ENCODE measurements around the gene CYB5RL. TPM values are rescaled to one million over a fixed set of nuclear protein-coding genes. Genes with fewer than 3 reads are reported as not detected.

The CYB5RL gene
- total RNA-seq, 4 donors from 2014 or later, result 1.9 to 5.1 (median 3.6) TPM

DNA sequence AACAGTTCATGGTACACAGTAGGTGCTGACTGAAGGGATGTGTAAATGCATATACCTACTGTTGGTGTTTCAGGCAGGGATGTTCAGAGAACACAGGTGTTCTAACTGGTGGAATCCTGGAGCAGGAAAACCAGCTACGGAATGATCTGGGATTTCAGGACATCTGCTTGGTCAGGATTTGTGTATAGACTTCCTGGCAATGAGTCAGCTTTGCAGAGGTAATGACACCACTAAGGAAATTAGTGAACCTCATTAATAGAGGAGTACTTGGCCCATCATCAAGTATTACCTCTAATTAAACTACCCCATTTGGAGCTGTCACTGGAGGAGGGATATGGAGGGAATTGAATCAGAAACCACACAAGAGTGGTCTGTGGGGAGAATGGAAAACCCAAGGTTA is 7.5 kb upstream of the CYB5RL start:
- Histone ChIP-seq H3K4me3 (no peak overlapping the region), H3K27me3 (no peaks in the 10 kb centered on the region), H3K4me1 (peaks cover 0 to 2% (median 0%) of the 10 kb centered on the region in 4 donors), H3K36me3 (peaks cover 0 to 43% (median 21%) of the 10 kb centered on the region in 4 donors), H3K9me3 (no peaks in the 10 kb centered on the region), H3K27ac (no peak overlapping the region)
- in situ Hi-C loops (cut with MboI; ENCODE audit: low pct_ligation_motif_present in 1 of 4, low pct_unique_long_range_greater_than_20kb in 1 of 4, low sequenced_read_pairs in 3 of 4) (no loop called here), intact Hi-C loops (cut with DNase I; ENCODE audit: low total_unique reads) (no loop called here)
- 65 to 100% methylated on average over 1 of the region's 1 CpG for WGBS, 2 donors (ENCODE audit: low coverage in 1 of 2)
- no peak for DNase-seq
- no peak for TF ChIP-seq POLR2AphosphoS5 (IDR thresholded peaks at IDR 0.05)
- no peak for TF ChIP-seq POLR2A (IDR thresholded peaks at IDR 0.05)
- no peak for TF ChIP-seq EP300 (IDR thresholded peaks at IDR 0.05; ENCODE audit: low read depth)
- no peak for TF ChIP-seq CTCF (IDR thresholded peaks at IDR 0.05)

DNA sequence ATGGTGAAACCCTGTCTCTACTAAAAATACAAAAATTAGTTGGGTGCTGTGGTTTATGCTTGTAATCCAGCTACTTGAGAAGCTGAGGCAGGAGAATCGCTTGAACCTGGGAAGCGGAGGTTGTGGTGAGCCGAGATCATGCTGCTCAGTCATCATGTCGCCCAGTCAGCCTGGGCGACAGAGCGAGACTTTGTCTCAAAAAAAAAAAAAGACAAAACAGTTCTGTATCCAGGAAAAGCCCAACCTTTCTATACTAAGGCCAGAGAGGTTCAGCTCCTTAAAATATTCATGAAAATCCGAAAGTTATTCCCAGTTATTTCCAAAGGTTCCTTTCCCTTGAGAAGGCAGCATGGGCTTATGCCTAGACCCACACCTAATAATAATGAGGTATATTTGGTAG is 4.4 kb upstream of the CYB5RL start:
- TF ChIP-seq POLR2A (IDR thresholded peaks at IDR 0.05), result no peak
- TF ChIP-seq POLR2AphosphoS5 (IDR thresholded peaks at IDR 0.05), result no peak
- TF ChIP-seq EP300 (IDR thresholded peaks at IDR 0.05; ENCODE audit: low read depth), result no peak
- no peak for TF ChIP-seq CTCF (IDR thresholded peaks at IDR 0.05)
- Histone ChIP-seq H3K27ac (no peak overlapping the region), H3K27me3 (no peaks in the 10 kb centered on the region), H3K36me3 (peaks cover 0 to 18% (median 7%) of the 10 kb centered on the region in 4 donors), H3K4me3 (no peak overlapping the region), H3K9me3 (no peaks in the 10 kb centered on the region), H3K4me1 (peaks cover 7 to 23% (median 18%) of the 10 kb centered on the region in 4 donors)
- intact Hi-C loops (cut with DNase I; ENCODE audit: low total_unique reads) (loop anchor here (5.0 kb wide), 1 partner anchor 283 kb away; no protein-coding TSS in a partner anchor), in situ Hi-C loops (cut with MboI; ENCODE audit: low pct_ligation_motif_present in 1 of 4, low pct_unique_long_range_greater_than_20kb in 1 of 4, low sequenced_read_pairs in 3 of 4) (no loop called here)
- WGBS, 2 donors (ENCODE audit: low coverage in 1 of 2), result 82 to 95% methylated on average over 2 to 7 of the region's 7 CpGs
- no peak for DNase-seq

GRCh38 chr1:54200519-54200997 is 728 bp upstream of the CYB5RL start:
- H3K4me1 ChIP-seq, result peaks cover 10 to 28% (median 23%) of the 10 kb centered on the region in 4 donors
- in situ Hi-C loops (cut with MboI; ENCODE audit: low pct_ligation_motif_present in 1 of 4, low pct_unique_long_range_greater_than_20kb in 1 of 4, low sequenced_read_pairs in 3 of 4) (no loop called here), intact Hi-C loops (cut with DNase I; ENCODE audit: low total_unique reads) (loop anchor here (5.0 kb wide), 1 partner anchor 287 kb away; no protein-coding TSS in a partner anchor)
- DNase-seq, result no peak
- peak overlapping the region; percentile 80 to 87 (median 82) for H3K27ac ChIP-seq
- H3K27me3 ChIP-seq, result no peaks in the 10 kb centered on the region
- H3K4me3 ChIP-seq, result peak overlapping the region; percentile 84 to 97 (median 90)
- H3K36me3 ChIP-seq, result peaks cover 0 to 6% (median 2%) of the 10 kb centered on the region in 4 donors
- TF ChIP-seq CTCF (IDR thresholded peaks at IDR 0.05) (no peak), EP300 (IDR thresholded peaks at IDR 0.05; ENCODE audit: low read depth) (no peak), POLR2AphosphoS5 (IDR thresholded peaks at IDR 0.05) (no peak), POLR2A (IDR thresholded peaks at IDR 0.05) (no peak)
- H3K9me3 ChIP-seq, result no peaks in the 10 kb centered on the region
- 1% methylated on average over 15 of the region's 15 CpGs; no CpG with 5 or more reads in 1 of the 2 donors for WGBS, 2 donors (ENCODE audit: low coverage in 1 of 2)

DNA sequence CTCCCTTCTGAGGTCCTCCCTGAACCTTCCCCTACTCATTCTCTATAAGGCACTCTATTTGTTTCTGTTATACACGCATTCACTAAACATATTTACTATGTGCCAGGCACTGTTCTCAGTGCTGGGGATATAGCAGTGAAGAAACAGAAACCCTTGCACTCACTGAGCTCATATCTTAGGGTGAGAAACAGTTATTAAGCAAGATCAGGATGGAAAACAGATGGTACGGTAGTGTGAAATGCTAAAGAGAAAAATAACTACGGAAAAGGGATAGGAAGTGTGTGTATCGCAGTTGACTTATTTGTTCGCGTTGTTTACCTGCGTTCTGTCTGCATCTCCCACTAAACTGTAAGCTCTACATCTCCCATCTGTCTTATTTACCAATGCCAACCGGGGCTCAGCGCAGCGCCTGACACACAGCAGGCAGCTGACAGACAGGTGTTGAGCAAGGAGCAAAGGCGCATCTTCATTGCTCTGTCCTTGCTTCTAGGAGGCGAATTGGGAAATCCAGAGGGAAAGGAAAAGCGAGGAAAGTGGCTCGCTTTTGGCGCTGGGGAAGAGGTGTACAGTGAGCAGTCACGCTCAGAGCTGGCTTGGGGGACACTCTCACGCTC is 572 bp downstream of the CYB5RL start:
- Histone ChIP-seq H3K27me3 (no peaks in the 10 kb centered on the region), H3K36me3 (no peaks in the 10 kb centered on the region), H3K9me3 (no peaks in the 10 kb centered on the region), H3K4me1 (peaks cover 10 to 28% (median 23%) of the 10 kb centered on the region in 4 donors), H3K27ac (peak overlapping the region; percentile 80 to 87 (median 82)), H3K4me3 (peak overlapping the region; percentile 51 to 97 (median 90))
- intact Hi-C loops (cut with DNase I; ENCODE audit: low total_unique reads), result no loop called here
- no peak for DNase-seq
- in situ Hi-C loops (cut with MboI; ENCODE audit: low pct_ligation_motif_present in 1 of 4, low pct_unique_long_range_greater_than_20kb in 1 of 4, low sequenced_read_pairs in 3 of 4), result loop anchor here in 1 of 4 donors (25.0 kb wide), 1 partner anchor 188 kb away; no protein-coding TSS in a partner anchor
- TF ChIP-seq EP300 (IDR thresholded peaks at IDR 0.05; ENCODE audit: low read depth) (no peak), POLR2A (IDR thresholded peaks at IDR 0.05) (no peak), CTCF (IDR thresholded peaks at IDR 0.05) (no peak), POLR2AphosphoS5 (IDR thresholded peaks at IDR 0.05) (no peak)
- 11 to 23% methylated on average over 9 to 17 of the region's 17 CpGs for WGBS, 2 donors (ENCODE audit: low coverage in 1 of 2)

Measured in transverse colon (tissue), 4 donors.